GM23338 (cell line): Measurements from ENCODE around the gene GSS. TPM values are rescaled to one million over a fixed set of nuclear protein-coding genes. Genes with fewer than 3 reads are reported as not detected.

Experiments
- ATAC-seq: fragments of 200-7000 bp; cut with Tn5 transposase; 3 replicates; pipeline ENCODE4 v1.9.1; 2020
- DNase-seq: peaks from one replicate; pipeline ENCODE4 v3.0.0-alpha.2; 2015; ENCODE audit warnings: low spot score
- H2AFZ ChIP-seq: fragments of 200-600 bp; sonication (generic); 2 replicates; pipeline ENCODE4 v1.8.0; 2016; ENCODE audit warnings: antibody characterized with exemption, mild to moderate bottlenecking, moderate library complexity
- H3F3A ChIP-seq: fragments of 200-600 bp; sonication (generic); replicated peaks from 2 replicates; pipeline ENCODE4 v1.8.0; 2017; ENCODE audit warnings: antibody characterized with exemption, mixed run types, low read depth
- H3K27ac ChIP-seq: fragments of 200-600 bp; sonication (generic); 2 replicates; pipeline ENCODE4 v1.6.1; 2016; ENCODE audit warnings: low read depth
- H3K27me3 ChIP-seq: fragments of 200-600 bp; sonication (generic); 2 replicates; pipeline ENCODE4 v1.8.0; 2016; ENCODE audit warnings: mild to moderate bottlenecking, mixed run types, moderate library complexity; ENCODE audit not compliant: insufficient read depth
- H3K36me3 ChIP-seq: fragments of 200-600 bp; sonication (generic); 2 replicates; pipeline ENCODE4 v1.8.0; 2016; ENCODE audit warnings: mild to moderate bottlenecking; ENCODE audit not compliant: insufficient read depth
- H3K4me1 ChIP-seq: fragments of 200-600 bp; sonication (generic); 2 replicates; pipeline ENCODE4 v1.8.0; 2016; ENCODE audit warnings: mild to moderate bottlenecking, moderate library complexity; ENCODE audit not compliant: insufficient read depth
- H3K4me2 ChIP-seq: fragments of 200-600 bp; sonication (generic); 2 replicates; pipeline ENCODE4 v1.7.1; 2017; ENCODE audit warnings: mixed run types
- H3K4me3 ChIP-seq: fragments of 200-600 bp; sonication (generic); 2 replicates; pipeline ENCODE4 v1.6.1; 2016; ENCODE audit warnings: mixed run types
- H3K79me2 ChIP-seq: fragments of 200-600 bp; sonication (generic); replicated peaks from 2 replicates; pipeline ENCODE4 v1.8.0; 2017; ENCODE audit warnings: mild to moderate bottlenecking; ENCODE audit not compliant: insufficient read depth
- H3K9me2 ChIP-seq: fragments of 200-600 bp; sonication (generic); 2 replicates; pipeline ENCODE4 v1.8.0; 2017; ENCODE audit not compliant: insufficient read depth
- H4K20me1 ChIP-seq: fragments of 200-600 bp; sonication (generic); replicated peaks from 2 replicates; pipeline ENCODE4 v1.8.0; 2017; ENCODE audit warnings: mild to moderate bottlenecking; ENCODE audit not compliant: insufficient read depth
- H3K27ac Mint-ChIP-seq: 2 replicates; pipeline ENCODE4 v1.8.0; 2020; ENCODE audit warnings: inconsistent platforms, mild to moderate bottlenecking, moderate library complexity, mixed read lengths
- H3K27me3 Mint-ChIP-seq: 3 replicates; pipeline ENCODE4 v1.8.0; 2022; ENCODE audit warnings: low read depth, mild to moderate bottlenecking, moderate library complexity, mixed read lengths, inconsistent platforms; ENCODE audit not compliant: insufficient read depth, poor library complexity
- H3K36me3 Mint-ChIP-seq: 3 replicates; pipeline ENCODE4 v1.8.0; 2021; ENCODE audit warnings: low read depth, mild to moderate bottlenecking, inconsistent platforms, moderate library complexity, mixed read lengths
- H3K4me1 Mint-ChIP-seq: 3 replicates; pipeline ENCODE4 v1.8.0; 2020; ENCODE audit warnings: mild to moderate bottlenecking, inconsistent platforms, mixed read lengths
- H3K4me3 Mint-ChIP-seq: 3 replicates; pipeline ENCODE4 v1.8.0; 2021; ENCODE audit warnings: moderate library complexity, mild to moderate bottlenecking, inconsistent platforms, mixed read lengths
- H3K9me3 Mint-ChIP-seq: 3 replicates; pipeline ENCODE4 v1.8.0; 2020; ENCODE audit warnings: moderate library complexity, mild to moderate bottlenecking, inconsistent platforms, mixed read lengths
- CTCF ChIP-seq, 2 experiments: fragments of 200-600 bp in 1 of 2; sonication (generic) in 1 of 2; conservative IDR thresholded peaks; 2 replicates each; pipeline versions ENCODE4 v1.5.1 to v1.6.1; 2016 to 2017; ENCODE audit warnings: antibody characterized with exemption in 2 of 2, low read depth in 2 of 2, mild to moderate bottlenecking in 2 of 2, moderate library complexity in 1 of 2
- ETS1 ChIP-seq: IDR thresholded peaks from 2 replicates; pipeline ENCODE4 v1.6.1; 2016; ENCODE audit warnings: antibody characterized with exemption
- EZH2 ChIP-seq: fragments of 200-600 bp; sonication (generic); IDR thresholded peaks from one replicate; pipeline ENCODE4 v1.8.0; 2017; ENCODE audit warnings: antibody characterized with exemption, mild to moderate bottlenecking, low read depth; ENCODE audit not compliant: unreplicated experiment
- JUNB ChIP-seq: IDR thresholded peaks from one replicate; pipeline ENCODE4 v1.6.1; 2016; ENCODE audit warnings: antibody characterized with exemption; ENCODE audit not compliant: unreplicated experiment
- NANOG ChIP-seq: IDR thresholded peaks from 2 replicates; pipeline ENCODE4 v1.6.1; 2016; ENCODE audit warnings: antibody characterized with exemption, borderline replicate concordance
- ZNF114 ChIP-seq: fragments of 250-450 bp; sonication (Bioruptor Pico); IDR thresholded peaks from 2 replicates; pipeline ENCODE4 v1.5.0; 2020; ENCODE audit warnings: mild to moderate bottlenecking, moderate library complexity
- ZNF462 ChIP-seq: fragments of 250-450 bp; sonication (Bioruptor Pico); IDR thresholded peaks from 2 replicates; pipeline ENCODE4 v1.5.0; 2020; ENCODE audit warnings: mild to moderate bottlenecking, moderate library complexity
- polyA plus RNA-seq: library from polyadenylated mRNA; unstranded; fragments of >200 nt; fragmentation: Nextera tagmentation; extraction: Ambion mirVana; gene quantifications from 2 replicates; pipeline ENCODE4 v1.2.1, GENCODE V29; 2016
- total RNA-seq: library from RNA; depleted of rRNA; stranded (reverse); fragments of >200 nt; shearing (Covaris generic); gene quantifications from 2 replicates; pipeline ENCODE4 v1.2.3, GENCODE V29; 2014

GSS gene
- total and polyA plus RNA-seq, 2 experiments from 2014 or later: 34.0 to 63.3 TPM

GRCh38 chr20:34916774-34917354, 38.7 kb downstream of the GSS start:
- Histone ChIP-seq H3F3A (no peaks in the 10 kb centered on the region), H3K4me3 (no peak overlapping the region), H4K20me1 (0 out of 2 replicates have a peak, but pooled peaks cover 3% of the 10 kb centered on the region), H3K4me2 (no peak overlapping the region), H3K27me3 (no peaks in the 10 kb centered on the region), H3K9me2 (peaks cover 5% of the 10 kb centered on the region; the same call in 1 of the 2 replicates), H3K4me1 (no peaks in the 10 kb centered on the region), H3K27ac (no peak overlapping the region), H2AFZ (no peak overlapping the region), H3K36me3 (no peaks in the 10 kb centered on the region), H3K79me2 (no peaks in the 10 kb centered on the region)
- Mint-ChIP-seq H3K27ac (no peak overlapping the region), H3K4me1 (no peaks in the 10 kb centered on the region), H3K36me3 (peaks cover 12% of the 10 kb centered on the region; the same call in 2 of the 3 replicates), H3K9me3 (no peaks in the 10 kb centered on the region), H3K4me3 (no peak overlapping the region), H3K27me3 (peaks cover 3% of the 10 kb centered on the region)
- DNase-seq (no peak), ATAC-seq (no peak)
- TF ChIP-seq CTCF (conservative IDR thresholded peaks at IDR 0.05; ENCODE audit: low read depth in 2 of 2): no peak

DNA sequence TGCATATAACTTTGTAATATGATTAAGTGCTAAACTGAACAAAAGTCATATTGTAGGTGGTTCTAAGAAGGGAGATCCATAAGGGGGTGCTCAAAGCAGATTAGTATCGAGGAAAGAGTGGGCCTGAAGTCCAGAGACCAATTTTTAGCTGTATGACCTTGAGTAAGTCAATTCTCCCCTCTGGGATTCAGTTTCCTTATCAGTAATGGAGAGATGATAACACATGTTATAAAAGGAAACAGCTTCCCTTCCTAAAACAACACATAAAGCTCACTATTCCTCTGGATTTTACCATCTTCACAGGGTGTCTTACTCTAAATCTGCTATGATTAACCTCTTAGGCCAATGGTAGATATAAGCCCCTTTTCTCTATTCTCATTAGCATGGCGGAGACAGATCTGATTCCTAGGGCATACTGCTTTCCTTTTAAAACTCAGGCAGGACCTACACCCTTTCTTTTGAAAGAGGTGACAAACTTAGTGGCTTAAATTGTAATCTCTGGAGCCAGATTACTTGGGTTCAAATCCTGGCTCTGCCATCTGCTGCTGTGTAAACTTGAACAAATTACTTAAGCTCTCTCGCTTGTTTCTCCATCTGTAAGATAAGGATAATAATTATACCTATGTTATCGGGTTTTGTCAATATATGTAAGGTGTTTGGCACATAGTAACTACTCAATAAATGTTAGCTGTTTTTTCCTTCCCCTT, 39.7 kb downstream of the GSS start:
- no peaks in the 10 kb centered on the region; the same call in 1 of the 2 replicates for H3K9me2 ChIP-seq
- H3K36me3 ChIP-seq: no peaks in the 10 kb centered on the region
- Mint-ChIP-seq H3K27ac (no peak overlapping the region), H3K4me1 (no peaks in the 10 kb centered on the region), H3K36me3 (peaks cover 8% of the 10 kb centered on the region; the same call in 2 of the 3 replicates), H3K9me3 (no peaks in the 10 kb centered on the region), H3K4me3 (no peak overlapping the region), H3K27me3 (peaks cover 3% of the 10 kb centered on the region)
- no peaks in the 10 kb centered on the region for H3K79me2 ChIP-seq
- no peak for ATAC-seq
- no peak overlapping the region for H3K4me2 ChIP-seq
- H4K20me1 ChIP-seq: peaks cover 3% of the 10 kb centered on the region; the same call in 1 of the 2 replicates
- H3K4me1 ChIP-seq: no peaks in the 10 kb centered on the region
- H2AFZ ChIP-seq: no peak overlapping the region
- H3K4me3 ChIP-seq: no peak overlapping the region
- no peaks in the 10 kb centered on the region for H3K27me3 ChIP-seq
- H3F3A ChIP-seq: no peaks in the 10 kb centered on the region
- H3K27ac ChIP-seq: no peak overlapping the region
- DNase-seq: no peak
- no peak for TF ChIP-seq JUNB
- no peak for TF ChIP-seq CTCF (conservative IDR thresholded peaks at IDR 0.05; ENCODE audit: low read depth in 2 of 2)
- TF ChIP-seq NANOG: no peak
- no peak for TF ChIP-seq ZNF462
- TF ChIP-seq ETS1: no peak
- no peak for TF ChIP-seq EZH2
- TF ChIP-seq ZNF114 (CRISPR knock-in tag): no peak
